GM10266 (cell line): ENCODE measurements around the gene MTPN.
A peak's percentile ranks its signal among the peaks of the same experiment; 100 is the strongest.

ENCODE experiments used
- DNase-seq: peaks from one replicate; pipeline ENCODE4 v3.0.0; 2012; ENCODE audit errors: extremely low spot score
- CTCF ChIP-seq: IDR thresholded peaks from 2 replicates; pipeline ENCODE4 v1.5.1; 2012; ENCODE audit warnings: mild to moderate bottlenecking, low read depth; ENCODE audit not compliant: control insufficient read depth, insufficient read depth; ENCODE audit errors: missing control alignments

Gene MTPN

GRCh38 chr7:135990258-135990657, 13.1 kb upstream of the MTPN start:
- no peak for DNase-seq
- no peak for TF ChIP-seq CTCF

DNA sequence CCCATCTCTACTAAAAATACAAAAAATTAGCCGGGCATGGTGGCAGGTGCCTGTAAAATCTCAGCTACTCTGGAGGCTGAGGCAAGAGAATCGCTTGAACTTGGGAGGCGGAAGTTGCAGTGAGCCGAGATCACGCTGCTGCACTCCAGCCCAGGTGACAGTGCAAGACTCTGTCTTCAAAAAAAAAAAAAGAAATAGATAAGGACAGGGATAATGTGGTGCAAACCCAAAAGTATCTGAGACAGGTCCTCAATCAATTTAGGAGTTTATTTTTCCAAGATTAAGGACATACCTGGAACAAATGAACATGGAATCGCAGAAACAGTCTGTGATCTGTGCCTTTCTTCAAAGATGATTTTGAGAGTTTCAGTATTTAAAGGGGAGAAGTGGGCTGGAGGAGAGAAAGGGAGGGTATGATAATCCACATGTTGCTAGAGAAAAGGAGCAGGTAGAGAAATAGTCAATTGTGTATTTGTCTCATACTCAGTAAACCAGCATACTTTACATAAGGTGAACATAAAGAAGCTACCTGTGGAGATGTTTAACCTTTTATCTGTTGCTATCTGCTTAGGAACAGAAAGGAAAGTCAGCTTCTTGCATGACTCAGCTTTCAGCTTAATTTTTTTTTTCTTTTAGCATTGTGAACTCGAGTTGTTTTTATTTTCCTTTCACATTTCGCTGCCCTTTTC, 4.9 kb upstream of the MTPN start:
- no peak for DNase-seq
- no peak for TF ChIP-seq CTCF

DNA sequence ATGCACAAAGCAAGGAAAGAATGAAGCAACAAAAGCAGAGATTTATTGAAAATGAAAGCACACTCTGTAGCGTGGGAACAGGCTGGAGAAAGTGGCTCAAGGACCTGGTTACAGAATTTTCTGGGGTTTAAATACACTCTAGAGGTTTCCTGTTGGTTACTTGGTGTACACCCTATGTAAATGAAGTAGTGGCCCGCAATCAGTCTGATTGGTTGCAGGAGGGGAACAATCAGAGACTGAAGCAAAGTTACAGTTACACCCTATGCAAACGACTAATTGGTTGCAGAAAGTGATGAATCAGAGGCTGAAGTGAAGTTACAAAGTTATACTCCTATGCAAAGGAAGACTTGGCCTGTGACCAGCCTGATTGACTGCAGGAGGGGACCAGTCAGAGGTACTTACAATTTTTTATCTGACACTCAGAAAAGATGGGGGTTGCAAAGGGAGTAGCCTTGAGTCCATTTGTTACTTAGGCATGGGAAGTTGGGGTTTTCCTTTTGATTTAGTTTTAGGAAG, 3.6 kb upstream of the MTPN start:
- peak; percentile 37 for DNase-seq
- TF ChIP-seq CTCF: no peak

DNA sequence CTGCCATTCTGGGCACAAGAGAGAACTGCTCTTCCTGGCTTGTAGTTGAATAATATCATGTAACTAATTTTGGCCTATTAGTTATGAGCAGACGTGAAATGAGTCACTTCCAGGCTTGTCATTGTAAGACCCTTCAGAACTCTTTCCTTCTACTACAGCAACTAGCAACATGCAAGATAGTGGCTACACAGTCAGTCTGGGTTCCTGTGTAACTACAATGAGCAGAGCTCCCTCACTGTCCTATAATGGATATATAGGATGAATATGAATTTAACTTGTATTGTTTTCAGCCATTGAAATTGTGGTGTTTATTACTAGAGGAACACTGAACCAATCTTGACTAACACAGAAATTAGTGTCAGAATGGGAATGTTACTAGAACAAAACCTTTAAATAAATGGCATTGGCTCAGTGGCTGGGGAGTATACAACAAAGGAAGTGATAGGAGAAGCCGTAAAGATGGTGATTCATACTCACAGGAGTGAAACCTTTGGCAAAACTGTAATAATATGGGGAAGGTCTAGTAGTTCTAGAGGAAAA, 2.9 kb upstream of the MTPN start:
- no peak for TF ChIP-seq CTCF
- no peak for DNase-seq

GRCh38 chr7:135979471-135980011, 2.4 kb upstream of the MTPN start:
- TF ChIP-seq CTCF: no peak

GRCh38 chr7:135978624-135979023, 1.5 kb upstream of the MTPN start:
- DNase-seq: no peak
- TF ChIP-seq CTCF: no peak

More at GRCh38 chr7:135979471-135980011, 2.4 kb upstream of the MTPN start:
- no peak for DNase-seq

GRCh38 chr7:135977742-135978066, 545 bp upstream of the MTPN start:
- no peak for DNase-seq
- no peak for TF ChIP-seq CTCF
